ENCODE measurements around the gene MYADML2. TPM values are rescaled to one million over a fixed set of nuclear protein-coding genes. Genes with fewer than 3 reads are reported as not detected.
A peak's percentile ranks its signal among the peaks of the same experiment; 100 is the strongest.
"Not testable (repeated sequence)": the region's sequence is repeated elsewhere in the genome, so short reads cannot be mapped to it uniquely, and the experiment has no call there.

The MYADML2 gene
- polyA plus RNA-seq, 10 donors = 8.9 to 29.8 (median 22.3) TPM

GRCh38 chr17:81959362-81960129, 12.5 kb upstream of the MYADML2 start:
- DNase-seq = peak in 2 of 3 donors; percentile 73 to 75

GRCh38 chr17:81958633-81959342, 11.8 kb upstream of the MYADML2 start:
- DNase-seq = no peak

- no peak for DNase-seq
Measured at GRCh38 chr17:81957691-81958432, 10.8 kb upstream of the MYADML2 start.

DNA sequence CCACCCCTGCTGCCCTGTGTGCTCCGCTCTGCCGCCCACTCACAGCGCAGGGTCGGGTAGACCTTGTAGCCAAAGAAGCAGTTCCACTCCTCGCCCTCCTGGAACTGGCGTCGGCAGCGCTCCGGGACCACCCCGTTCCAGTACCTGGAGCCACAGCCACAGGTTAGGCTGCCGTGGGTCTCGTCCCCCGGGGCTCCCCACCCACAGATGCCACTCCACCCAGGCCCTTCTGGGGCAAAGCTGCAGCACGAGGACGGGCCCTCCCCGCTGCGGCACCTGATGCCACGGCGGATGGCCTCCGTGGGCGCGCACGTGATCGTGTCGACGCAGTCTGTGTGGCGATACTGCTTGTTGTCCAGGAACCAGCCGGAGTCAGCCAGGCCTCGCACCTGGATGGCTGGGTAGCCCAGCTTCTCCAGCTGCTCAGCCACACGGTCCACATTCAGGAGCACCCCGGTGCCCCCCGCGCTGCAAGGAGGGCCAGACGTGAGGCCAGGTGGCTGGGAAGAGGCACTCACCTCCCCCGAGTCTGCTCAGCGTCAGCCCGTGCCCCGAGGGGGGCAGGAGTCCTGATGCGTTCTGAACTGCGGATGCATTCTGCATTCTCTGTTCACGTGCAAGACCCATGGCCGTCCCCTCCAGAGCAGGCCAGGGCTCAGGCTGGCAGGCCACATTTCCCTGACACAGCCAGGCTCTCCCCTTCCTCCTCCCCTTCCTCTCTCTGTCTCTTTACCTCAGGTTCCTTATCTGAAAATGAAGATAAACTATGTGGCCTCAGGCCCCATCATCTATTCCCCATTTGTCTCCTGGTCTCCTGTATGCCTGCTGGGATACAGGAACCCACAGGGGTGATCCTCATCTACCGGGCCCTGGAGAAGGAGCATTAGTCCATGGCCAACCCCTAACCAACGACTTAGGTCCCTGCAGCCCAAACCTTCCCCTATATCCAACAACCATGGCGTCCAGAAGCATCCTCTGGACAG, 9.9 kb upstream of the MYADML2 start:
- DNase-seq = no peak

- no peak for DNase-seq
Measured at GRCh38 chr17:81955756-81956544, 8.9 kb upstream of the MYADML2 start.

- no peak for DNase-seq
Measured at GRCh38 chr17:81955058-81955681, 8.1 kb upstream of the MYADML2 start.

DNA sequence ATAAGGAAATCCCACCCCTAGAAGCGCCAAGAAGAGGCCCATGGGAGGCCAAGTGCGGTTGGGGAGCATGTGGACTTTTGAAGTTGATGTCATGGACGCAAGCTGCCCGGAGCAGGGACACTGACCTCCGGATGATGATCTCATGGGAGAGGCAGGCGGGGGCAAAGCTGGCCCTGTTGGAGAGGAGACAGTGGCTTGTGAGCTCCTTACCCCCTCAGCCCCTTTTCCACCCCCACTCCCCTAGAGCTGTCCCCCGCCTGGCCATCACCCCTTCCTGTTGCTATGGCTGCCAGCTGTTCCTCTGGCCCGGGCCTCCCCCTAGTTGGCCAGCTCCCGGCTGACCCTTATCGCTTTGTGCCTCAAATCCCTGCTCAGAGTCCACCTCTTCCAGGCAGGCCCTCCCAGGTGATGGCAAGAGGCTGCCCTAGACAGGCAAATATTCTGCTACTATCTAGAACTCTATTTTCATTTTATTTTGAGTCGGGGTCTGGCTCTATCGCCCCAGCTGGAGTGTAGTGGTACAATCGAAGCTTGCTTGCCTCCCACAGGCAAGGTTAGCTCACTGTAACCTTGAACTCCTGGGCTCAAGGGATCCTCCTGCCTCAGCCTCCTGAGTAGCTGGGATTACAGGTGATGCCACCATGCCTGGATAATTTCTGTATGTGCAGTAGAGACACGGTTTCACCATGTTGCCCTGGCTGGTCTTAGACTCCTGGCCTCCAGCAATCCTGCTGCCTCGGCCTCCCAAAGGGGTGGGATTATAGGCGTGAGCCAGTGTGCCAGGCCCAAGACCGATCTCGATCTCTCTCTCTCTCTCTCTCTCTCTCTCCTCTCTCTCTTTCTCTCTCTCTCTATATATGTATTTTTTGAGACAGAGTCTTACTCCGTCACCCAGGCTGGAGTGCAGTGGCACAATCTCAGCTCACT, 7.4 kb upstream of the MYADML2 start:
- no peak for DNase-seq

GRCh38 chr17:81953443-81953842, 6.4 kb upstream of the MYADML2 start:
- DNase-seq = not testable (repeated sequence)

GRCh38 chr17:81952792-81953228, 5.8 kb upstream of the MYADML2 start:
- no peak for DNase-seq

DNA sequence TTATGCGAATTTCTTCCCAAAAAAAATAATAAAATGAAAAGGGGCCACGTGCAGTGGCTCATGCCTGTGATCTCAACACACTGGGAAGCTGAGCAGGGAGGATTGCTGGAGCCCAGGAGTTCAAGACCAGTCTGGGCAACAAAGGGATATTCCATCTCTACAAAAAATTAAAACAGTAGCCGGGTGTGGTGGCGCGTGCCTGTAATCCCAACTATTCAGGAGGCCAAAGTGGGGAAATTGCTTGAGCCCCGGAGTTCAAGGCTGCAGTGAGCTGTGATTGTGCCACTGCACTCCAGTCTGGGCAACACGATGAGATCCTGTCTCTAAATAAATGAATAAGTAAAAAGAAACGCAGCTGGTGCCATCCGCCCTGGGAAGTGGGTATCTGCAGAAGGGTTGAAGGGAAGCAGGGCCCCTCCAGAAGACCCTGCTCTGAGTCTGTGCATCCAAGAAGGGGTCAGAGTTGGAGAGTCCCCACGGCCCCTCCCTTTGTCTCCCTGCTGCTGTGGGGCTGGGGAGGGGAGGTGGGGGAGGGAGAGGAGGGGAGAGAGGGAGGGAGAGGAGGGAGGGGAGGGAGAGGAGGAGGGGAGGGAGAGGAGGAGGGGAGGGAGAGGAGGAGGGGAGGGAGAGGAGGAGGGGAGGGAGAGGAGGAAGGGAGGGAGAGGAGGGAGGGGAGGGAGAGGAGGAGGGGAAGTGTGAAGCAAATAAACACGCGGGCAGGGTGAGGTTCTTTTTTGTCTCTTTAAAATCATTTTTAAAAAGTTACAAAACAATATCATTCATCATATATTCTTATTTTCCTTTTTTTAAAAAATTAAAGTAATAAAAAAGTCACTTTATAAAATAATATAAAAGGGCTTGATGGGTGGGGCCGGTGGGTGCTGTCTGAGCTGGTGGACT, 5.0 kb upstream of the MYADML2 start:
- DNase-seq = no peak

DNA sequence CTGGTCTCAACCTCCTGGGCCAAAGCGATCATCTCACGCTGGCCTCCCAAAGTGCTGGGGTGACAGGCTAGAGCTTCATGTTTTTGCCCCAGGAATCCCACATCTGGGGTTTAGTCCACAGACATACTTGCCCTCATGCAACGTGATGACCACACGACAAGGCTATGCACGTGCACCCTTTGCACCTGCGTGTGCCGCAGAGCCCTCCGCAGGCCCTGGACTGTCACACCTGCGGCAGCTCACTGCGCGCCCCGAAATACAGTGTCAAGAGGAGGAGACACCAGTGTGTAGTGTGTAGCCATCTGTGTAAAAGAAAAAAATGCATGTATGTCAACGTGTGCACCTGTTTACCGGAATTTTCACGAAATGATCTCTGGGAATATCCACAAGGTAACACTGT, 3.5 kb upstream of the MYADML2 start:
- no peak for DNase-seq

DNA sequence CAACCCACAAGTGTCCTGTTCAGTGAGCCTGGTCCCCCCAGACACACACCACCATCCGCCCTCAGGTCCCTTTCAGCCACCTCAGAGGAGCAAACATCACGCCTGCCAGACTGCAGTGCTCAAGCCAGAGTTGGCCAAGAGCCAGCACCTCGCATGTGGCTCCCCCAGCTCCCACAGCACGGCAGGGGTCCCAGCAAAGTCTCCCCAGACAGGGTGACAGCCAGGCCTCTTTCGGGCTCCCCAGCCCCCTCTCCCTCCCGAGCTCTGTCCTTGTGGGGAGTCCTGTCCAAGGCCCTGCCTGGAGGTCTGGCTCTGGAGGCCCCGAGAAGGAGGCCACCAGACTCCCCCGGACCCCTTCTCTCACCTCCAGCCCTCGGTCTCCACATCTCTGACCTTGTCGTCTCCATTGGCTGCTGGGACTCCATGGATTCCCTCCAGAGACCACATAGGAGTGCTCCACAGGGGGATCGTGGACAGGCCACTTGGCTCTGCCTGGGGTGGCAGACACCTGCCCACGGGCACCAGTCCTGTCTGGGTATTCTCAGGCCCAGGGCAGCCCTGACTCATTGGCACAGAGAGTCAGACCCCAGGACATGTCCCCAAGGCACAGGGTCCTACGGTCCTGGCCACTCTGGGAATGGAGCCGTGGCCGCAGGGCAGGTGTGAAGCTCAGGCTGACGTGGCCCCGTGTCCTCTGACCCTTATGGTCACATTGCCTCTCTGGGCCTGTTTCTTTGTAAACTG, 1.8 kb upstream of the MYADML2 start:
- DNase-seq = no peak

DNA sequence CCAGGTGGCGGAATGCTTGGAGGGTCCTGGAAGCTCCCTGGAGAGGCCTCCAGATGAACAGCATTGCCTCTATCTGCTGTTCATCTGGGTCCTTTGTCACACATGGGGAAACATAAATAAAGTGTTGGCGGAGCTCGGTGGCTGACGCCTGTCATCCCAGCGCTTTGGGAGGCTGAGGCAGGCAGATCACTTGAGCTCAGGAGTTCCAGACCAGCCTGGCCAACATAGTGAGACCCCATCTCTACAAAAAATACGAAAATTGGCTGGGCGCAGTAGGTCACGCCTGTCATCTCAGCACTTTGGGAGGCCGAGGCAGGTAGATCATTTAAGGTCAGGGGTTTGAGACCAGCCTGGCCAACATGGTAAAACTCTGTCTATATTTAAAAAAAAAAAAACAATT, 2.2 kb downstream of the MYADML2 start:
- DNase-seq = no peak

DNA sequence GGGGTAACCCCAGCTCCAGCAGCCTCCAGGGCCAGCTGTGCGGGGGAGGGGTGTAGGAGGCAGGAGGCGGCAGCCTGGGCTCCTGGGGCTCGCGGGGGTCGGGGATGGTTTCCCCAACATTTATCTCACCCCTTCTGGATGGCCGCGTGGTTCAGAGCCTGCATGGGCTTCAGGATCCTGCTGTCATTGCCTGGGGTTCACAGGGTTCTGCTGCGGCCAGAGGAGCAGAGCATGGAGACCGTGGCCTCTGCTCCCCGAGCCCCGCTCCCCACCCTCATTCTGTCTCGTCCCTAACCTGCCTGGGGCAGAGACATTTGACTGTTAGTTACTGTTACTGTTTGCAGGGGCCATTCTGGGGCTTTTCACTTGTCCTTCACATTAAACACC, 4.9 kb downstream of the MYADML2 start:
- DNase-seq = no peak

DNA sequence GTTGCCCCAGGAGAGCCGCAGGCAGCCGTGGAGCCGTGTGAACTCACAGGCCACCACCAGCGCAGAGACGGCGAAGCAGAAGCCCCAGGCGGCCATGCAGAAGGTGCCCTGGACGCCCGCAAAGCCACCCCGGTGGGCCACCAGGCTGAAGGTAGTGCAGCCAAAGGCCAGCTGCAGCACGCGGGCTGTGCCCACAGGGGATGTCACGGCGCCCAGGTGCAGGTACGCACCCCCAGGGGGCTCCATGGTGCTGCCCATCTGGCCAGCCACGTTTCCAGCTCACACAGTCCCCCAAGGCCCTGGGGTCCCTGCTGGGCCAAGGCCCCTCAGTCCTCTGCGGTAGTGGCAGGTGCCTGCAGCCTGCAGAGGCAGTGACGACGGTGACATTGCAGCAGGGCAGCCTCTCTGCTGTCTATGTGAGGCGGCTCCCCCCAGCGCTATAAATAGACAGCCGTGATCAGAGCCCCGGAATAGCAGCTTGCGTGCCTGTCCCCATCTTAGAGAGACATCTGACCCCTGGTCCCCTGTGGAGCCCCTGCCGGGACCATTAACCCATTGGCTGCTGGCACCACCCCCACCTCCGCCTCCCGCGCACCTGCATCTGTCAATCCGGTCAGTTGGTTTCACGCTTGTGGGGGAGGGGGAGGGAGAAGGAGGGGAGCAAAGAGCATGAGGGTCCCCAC, 5.4 kb downstream of the MYADML2 start:
- DNase-seq = peak in 2 of 3 donors; percentile 61 to 68
